ENCODE data around the gene SVBP. TPM values are rescaled to one million over a fixed set of nuclear protein-coding genes. Genes with fewer than 3 reads are reported as not detected.
A peak's percentile ranks its signal among the peaks of the same experiment; 100 is the strongest.

Gene SVBP
- total RNA-seq, 1 experiment from 2014 or later: 41.3 TPM

GRCh38 chr1:42784946-42785693 lies 32.1 kb downstream of the SVBP start, which contains the start of gene TMEM269:
TMEM269 (plus strand) TSS chr1:42784991; CDS start chr1:42789894, 4,903 bp downstream.
- no peak within 1 kb of the TSS; a peak in 1 of 5 replicates for H3K4me3 Mint-ChIP-seq

More at GRCh38 chr1:42784946-42785693, 32.1 kb downstream of the SVBP start, which contains the start of gene TMEM269:
- Mint-ChIP-seq H3K4me1 (peaks cover 10% of the 10 kb centered on the region in 2 experiments), H3K9me3 (no peaks in the 10 kb centered on the region), H3K36me3 (ENCODE audit: insufficient read depth in 1 of 3, low read depth in 3 of 3) (peaks cover 11 to 35% (median 21%) of the 10 kb centered on the region in 3 experiments), H3K27me3 (ENCODE audit: low read depth) (no peaks in the 10 kb centered on the region; the same call in 1 of the 2 replicates), H3K27ac (peak within 1 kb of the TSS; percentile 20 to 85 (median 26); a peak in 5 of 7 replicates)
- no peak within 1 kb of the TSS for H3T11ph ChIP-seq (ENCODE audit: low read length)
- no peak within 1 kb of the TSS for H3K4me2 ChIP-seq (ENCODE audit: insufficient read depth, insufficient read length, low read length)
- no peak within 1 kb of the TSS for H3K18ac ChIP-seq (ENCODE audit: insufficient read length, low read depth, low read length)
- DNase-seq: no peak
- H4K5ac ChIP-seq (ENCODE audit: insufficient read length, low read depth, low read length): no peak within 1 kb of the TSS
- H3K4me1 ChIP-seq (ENCODE audit: insufficient read depth, low read length): no peaks in the 10 kb centered on the region
- H3K27ac ChIP-seq (ENCODE audit: insufficient read length, low read depth, low read length): no peak within 1 kb of the TSS
- H3K27me3 ChIP-seq (ENCODE audit: insufficient read depth, low read length): no peaks in the 10 kb centered on the region
- H4K8ac ChIP-seq (replicated peaks; ENCODE audit: insufficient read length, low read depth, low read length): no peak within 1 kb of the TSS
- no peak within 1 kb of the TSS for H3K56ac ChIP-seq (ENCODE audit: insufficient read length, low read depth, low read length)
- WGBS (ENCODE audit: extremely low coverage, insufficient read length, low lambda C conversion rate): no CpG with 5 or more reads among the region's 54 CpGs
- H4K20me1 ChIP-seq (ENCODE audit: control insufficient read depth, insufficient read depth, insufficient read length): no peaks in the 10 kb centered on the region
- H2BK120ac ChIP-seq (ENCODE audit: low read depth, low read length, poor library complexity, severe bottlenecking): no peak within 1 kb of the TSS
- H3K9me3 ChIP-seq (ENCODE audit: control insufficient read depth, low read depth, low read length): no peaks in the 10 kb centered on the region
- no peak within 1 kb of the TSS for H2BK20ac ChIP-seq (ENCODE audit: low read depth, low read length, poor library complexity, severe bottlenecking)
- no peak within 1 kb of the TSS for H3K4ac ChIP-seq (ENCODE audit: low read depth, low read length)
- H3K9ac ChIP-seq (ENCODE audit: extremely low read depth, insufficient read length, low read length): no peak within 1 kb of the TSS
- no peak within 1 kb of the TSS for H2BK12ac ChIP-seq (ENCODE audit: insufficient read length, low read depth, low read length)
- H2BK15ac ChIP-seq (ENCODE audit: low read depth, low read length): no peak within 1 kb of the TSS
- no peaks in the 10 kb centered on the region for H3K23me2 ChIP-seq (ENCODE audit: insufficient read length, low read depth, low read length, poor library complexity, severe bottlenecking)
- no peak within 1 kb of the TSS for H4K91ac ChIP-seq (ENCODE audit: insufficient read length, low read depth, low read length)
- H3K14ac ChIP-seq (ENCODE audit: insufficient read depth, low read length): peak within 1 kb of the TSS; percentile 67; the same call in 1 of the 2 replicates
- H3K79me2 ChIP-seq (ENCODE audit: insufficient read depth, low read length): no peaks in the 10 kb centered on the region
- no peaks in the 10 kb centered on the region for H3K79me1 ChIP-seq (ENCODE audit: insufficient read depth, low read depth, low read length, poor library complexity, severe bottlenecking)
- no peak within 1 kb of the TSS for H2AK5ac ChIP-seq (ENCODE audit: insufficient read length, low read length)
- H3K23ac ChIP-seq (ENCODE audit: insufficient read length, low read depth, low read length): no peak within 1 kb of the TSS
- no peak within 1 kb of the TSS for H2BK5ac ChIP-seq (ENCODE audit: insufficient read length, low read length)
- H2AFZ ChIP-seq (ENCODE audit: low read length): no peak within 1 kb of the TSS
- no peak for TF ChIP-seq CTCF (conservative IDR thresholded peaks at IDR 0.05)
